Measurements from ENCODE around the gene ZNF341.
"Not testable (repeated sequence)": the region's sequence is repeated elsewhere in the genome, so short reads cannot be mapped to it uniquely, and the experiment has no call there.

Gene ZNF341

DNA sequence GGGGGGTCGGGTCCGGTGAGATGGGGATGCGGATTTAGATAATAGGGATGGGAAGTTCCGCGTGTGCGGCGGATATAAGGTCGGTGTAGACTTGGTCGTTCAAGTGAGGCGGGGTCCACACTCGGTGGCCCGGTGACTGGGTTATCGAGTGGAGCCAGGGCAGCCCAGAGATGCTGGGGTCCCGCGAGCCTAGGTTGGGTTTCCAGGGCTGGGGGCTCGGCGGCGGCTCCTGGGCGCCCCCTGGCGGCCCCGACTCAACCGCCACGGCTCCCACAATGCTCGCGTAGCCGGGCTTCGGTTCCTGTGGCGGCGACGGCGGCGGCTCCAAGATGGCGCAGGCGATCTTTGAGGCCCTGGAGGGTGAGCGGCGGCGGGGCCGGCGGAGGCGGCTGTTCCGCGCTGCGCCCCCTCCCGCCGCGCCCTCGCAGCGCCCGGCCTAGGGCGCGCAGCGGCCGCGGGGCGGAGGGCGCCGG is at the start of gene ZNF341:
Gene ZNF341, plus strand, starts transcription at position 304 of the 473 bp plus-strand sequence. Its CDS starts 26 bp downstream, at position 330.
- DNase-seq = peak; percentile 75

DNA sequence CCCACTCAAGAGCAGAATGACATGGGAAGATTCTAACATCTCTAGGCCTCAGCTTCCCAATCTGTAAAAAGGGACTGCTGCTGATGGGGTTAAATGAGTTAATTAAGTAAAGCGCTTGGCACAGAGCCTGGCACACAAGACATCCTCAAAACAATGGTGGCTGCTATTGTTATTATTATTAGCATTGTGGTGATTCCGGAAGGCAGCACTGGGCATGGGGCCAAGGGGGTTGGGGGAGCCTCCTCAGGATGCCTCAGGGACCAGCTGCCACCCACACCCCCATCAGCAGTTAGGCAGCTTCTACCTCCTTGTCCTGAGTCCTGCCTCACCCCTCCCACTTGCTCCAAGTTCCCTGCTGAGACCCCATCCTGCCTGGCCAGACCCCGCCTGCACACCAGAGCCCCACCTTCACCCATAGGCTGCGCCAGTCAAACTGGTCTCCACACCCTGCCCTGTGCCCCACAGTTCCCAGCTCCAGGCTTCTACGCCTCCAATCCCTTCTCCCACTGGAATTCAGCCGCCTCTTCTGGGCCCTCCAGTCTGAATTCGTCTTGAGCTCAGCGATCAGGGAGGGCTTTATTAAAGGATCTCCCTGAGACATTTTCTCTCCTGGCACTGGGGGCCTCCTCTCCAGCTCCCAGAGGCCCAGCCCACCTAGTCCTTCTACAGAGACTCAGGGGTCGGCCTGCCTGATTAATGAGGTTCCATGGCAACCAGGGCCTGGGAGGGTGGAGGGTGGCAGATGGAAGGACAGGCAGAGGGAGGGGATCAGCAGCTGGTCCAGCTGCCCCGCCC is 47.1 kb upstream of the ZNF341 start:
- DNase-seq = peak; percentile 50

GRCh38 chr20:33685328-33686099 is 46.3 kb upstream of the ZNF341 start:
- DNase-seq = peak; percentile 51

DNA sequence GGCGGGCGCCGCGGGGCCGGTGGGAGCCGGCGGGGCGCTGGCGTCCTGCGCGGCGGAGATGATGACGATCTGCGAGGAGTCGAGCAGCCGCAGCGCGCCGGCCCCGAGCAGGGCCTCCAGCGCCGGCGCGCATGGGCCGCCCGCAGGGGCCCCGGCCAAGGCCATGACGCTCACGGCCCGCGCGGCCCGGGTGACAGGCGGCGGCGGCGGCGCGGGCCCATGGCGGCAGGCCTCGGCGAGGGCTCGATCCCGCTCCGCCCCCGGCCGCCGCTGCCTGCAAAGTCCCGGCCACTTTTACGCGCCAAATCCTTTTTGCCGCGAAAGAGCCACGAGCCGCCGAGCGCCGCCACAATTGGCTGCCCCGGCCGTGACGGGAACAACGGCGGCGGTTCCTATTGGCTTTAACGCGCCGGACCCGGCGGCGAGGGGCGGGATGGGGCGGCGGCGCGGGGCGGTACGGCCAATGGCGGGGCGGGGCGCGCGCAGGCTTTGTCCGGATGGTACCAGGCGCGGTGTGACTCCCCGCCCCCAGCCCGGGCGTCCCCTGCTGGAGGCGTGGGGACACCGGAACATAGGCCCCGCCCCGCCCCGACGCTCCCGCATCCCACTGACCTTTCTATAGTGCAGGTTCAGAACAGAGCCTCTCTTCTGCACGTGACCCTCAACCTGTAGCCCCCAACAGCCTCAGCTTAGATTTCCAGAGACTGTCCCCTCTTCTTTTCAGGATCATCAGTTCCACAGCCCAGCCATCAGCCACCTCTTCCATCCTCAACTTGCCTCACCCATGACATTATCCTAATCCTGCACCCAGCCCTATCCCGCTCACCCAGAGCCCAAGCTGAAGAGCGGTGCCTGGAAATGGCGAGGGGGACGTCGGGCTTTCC is 45.5 kb upstream of the ZNF341 start, which contains the start of gene E2F1:
Gene E2F1, minus strand, starts transcription at position 286 of the 884 bp plus-strand sequence. Its CDS starts 121 bp downstream, at position 165.
- peak; percentile 90 for DNase-seq

- no peak for DNase-seq
These were observed 44.8 kb upstream of the ZNF341 start for GRCh38 chr20:33686984-33687366.

- DNase-seq = no peak
These were observed 44.4 kb upstream of the ZNF341 start for GRCh38 chr20:33687370-33687915.

DNA sequence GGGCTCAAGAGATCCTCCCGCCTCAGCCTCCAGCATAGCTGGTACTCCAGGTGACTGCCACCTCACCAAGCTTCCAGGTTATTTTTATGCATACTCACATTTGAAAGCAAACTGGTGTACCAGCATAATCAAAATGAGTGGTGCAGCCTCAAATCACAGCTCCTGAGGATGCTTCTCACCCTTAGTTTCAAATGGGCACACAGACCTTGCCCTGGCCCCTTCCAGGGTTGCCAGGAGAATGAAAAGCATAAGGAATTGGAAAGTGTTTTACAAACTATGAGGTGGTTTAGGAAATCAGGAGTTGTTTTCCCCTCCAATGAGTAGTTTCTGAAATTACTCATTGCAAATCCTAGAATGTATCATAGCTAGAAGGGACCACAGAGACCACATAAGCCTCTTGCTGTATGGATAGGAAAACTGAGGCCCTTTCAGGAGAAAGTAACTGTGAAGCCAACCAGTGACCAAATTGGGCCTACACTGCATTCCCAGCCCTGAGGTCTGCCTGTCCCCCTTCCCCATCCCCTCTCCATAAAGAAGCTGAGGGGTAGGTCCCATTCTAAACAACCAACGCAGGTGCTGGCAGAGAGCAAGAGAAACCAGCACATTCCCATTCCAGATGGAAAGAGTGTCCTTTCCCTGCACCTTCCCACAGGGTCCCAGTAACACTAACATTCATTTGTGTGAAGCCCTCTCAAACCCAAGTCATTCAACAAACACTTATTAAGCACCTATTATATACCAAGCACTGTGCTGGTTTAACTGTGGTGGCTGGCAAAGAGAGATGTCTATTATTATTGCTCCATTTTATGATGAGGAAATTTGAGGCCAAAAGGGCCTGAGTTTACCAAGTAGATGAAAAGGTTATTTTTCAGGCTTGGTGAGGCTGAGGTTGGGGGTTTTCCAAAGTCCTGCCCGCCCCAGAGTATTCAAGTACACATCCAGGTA is 43.5 kb upstream of the ZNF341 start:
- no peak for DNase-seq

DNA sequence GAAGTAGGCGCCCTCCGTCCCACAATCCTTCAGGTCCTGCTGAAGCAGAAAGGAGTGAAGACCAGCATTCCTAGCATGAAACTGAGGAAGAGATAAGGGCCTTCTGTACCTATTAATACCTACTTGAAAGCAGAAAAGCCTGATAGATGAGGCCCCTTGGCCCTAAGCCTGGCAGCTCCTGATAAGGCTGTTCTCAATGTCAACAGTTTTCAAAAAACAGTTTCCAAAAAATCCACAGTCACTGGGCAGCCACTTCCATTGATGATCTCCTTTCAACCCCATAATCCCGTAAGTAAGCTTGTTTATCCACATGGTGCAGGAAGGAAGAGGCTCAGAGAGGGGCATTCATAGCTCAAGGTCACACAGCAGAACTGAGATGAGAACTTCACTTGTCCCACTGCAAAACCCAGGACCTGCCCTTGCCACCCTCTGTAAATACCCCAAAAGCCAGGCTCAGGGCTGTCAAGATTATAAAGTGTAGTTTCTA is 42.8 kb upstream of the ZNF341 start:
- DNase-seq = no peak

DNA sequence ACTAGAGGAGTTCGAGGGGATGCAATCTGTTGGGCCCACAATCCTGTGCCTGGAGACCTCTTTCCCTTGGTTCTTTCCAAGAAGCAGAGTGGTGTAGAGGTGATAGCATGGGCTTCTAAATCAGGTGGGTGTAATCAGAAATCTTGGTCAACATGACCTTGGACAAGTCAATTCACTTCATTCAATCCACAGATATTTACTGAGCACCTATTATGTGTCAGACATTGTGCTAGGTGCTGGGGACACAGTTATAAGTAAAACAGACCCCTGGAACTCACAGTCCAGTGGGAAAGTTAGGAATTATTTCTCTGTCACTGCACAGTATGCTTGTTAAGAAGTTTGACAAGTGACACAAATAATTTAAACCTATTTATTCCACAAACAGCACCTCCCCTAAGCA is 42.3 kb upstream of the ZNF341 start:
- no peak for DNase-seq

DNA sequence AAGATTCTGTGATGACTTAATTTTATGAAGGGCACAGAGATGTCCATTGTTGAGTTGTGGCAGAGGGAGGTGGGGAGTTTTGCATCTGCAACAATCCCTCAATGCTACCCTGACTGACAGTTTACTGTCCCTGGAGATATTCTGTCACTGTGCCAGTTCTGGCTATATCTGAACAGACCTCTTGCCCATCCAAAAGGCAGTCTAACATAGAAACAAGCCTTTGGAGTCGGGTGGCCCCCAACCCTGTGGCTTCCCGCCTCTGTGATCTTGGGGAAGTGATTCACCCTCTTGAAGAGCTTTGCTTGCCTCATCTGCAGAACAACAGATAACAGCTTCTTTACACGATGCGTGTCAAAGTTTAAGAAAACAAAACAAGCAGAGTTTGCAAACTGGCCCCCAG is 41.8 kb upstream of the ZNF341 start:
- no peak for DNase-seq

DNA sequence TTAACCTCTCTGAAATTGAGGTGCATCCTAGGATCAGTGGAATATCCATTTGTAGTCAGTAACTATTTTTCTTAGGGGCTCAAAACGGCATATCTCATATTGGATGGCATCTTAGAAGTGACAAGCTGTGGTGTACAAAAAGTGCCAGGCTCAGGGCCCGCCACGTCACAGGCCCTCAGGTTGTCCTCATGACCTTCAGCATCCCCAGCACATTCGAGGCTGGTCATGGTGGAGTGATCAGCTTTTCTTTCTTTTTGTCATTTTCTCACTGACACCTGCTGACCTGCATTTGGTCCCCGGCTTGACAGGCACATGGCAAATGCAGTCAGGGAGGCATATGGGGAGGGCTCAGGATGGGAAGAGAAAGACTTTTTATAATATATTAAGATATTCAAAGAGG is 38.5 kb upstream of the ZNF341 start:
- no peak for DNase-seq

GRCh38 chr20:33693741-33694638 is 37.8 kb upstream of the ZNF341 start:
- no peak for DNase-seq

GRCh38 chr20:33694639-33695012 is 37.2 kb upstream of the ZNF341 start:
- no peak for DNase-seq

GRCh38 chr20:33696448-33696847 is 35.3 kb upstream of the ZNF341 start:
- DNase-seq = no peak

- DNase-seq = no peak
These were observed 34.7 kb upstream of the ZNF341 start for GRCh38 chr20:33697129-33697528.

- DNase-seq = not testable (repeated sequence)
These were observed 32.8 kb upstream of the ZNF341 start for GRCh38 chr20:33698966-33699365.

- not testable (repeated sequence) for DNase-seq
These were observed 30.9 kb upstream of the ZNF341 start for GRCh38 chr20:33700696-33701441.

DNA sequence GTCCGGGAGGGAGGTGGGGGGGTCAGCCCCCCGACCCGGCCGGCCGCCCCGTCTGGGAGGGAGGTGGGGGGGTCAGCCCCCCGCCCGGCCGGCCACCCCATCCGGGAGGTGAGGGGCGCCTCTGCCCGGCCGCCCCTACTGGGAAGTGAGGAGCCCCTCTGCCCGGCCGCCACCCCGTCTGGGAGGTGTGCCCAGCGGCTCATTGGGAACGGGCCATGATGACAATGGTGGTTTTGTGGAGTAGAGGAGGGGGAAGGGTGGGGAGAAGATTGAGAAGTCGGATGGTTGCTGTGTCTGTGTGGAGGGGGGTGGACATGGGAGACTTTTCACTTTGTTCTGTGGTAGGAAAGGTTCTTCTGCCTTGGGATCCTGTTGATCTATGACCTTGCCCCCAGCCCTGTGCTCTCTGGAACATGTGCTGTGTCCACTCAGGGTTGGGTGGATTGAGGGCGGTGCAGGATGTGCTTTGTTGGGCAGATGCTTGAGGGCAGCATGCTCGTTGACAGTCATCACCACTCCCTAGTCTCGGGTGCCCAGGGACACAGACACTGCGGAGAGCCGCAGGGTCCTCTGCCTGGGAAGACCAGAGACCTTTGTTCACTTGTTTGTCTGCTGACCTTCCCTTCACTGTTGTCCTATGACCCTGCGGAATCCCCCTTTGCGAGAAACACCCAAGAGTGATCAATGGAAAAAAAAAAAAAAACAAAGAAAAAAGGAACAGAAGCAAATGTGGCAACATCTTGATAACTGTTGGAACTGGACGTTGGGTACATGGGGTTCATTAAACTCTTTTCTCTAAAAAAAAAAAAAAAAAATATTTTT is 30.0 kb upstream of the ZNF341 start:
- no peak for DNase-seq

Measured in DMS153 (cell line).